NB4 (cell line): ENCODE results near the gene CDH12.

Experiments
- CTCF ChIP-seq: IDR thresholded peaks from one replicate; pipeline ENCODE4 v1.5.1; 2012; ENCODE audit warnings: low read depth, low read length
- POLR2A ChIP-seq: IDR thresholded peaks from 2 replicates; pipeline ENCODE4 v1.6.1; 2011; ENCODE audit warnings: mild to moderate bottlenecking; ENCODE audit not compliant: insufficient read length; ENCODE audit errors: extremely low read depth

- TF ChIP-seq CTCF = no peak
- no peak for TF ChIP-seq POLR2A
Measured at GRCh38 chr5:22577711-22578110, 275.4 kb downstream of the CDH12 start.
